ENCODE data around the gene PRRX2.
A peak's percentile ranks its signal among the peaks of the same experiment; 100 is the strongest.

PRRX2 gene

GRCh38 chr9:129650680-129651235 lies 14.7 kb upstream of the PRRX2 start:
- Histone ChIP-seq H3K79me1 (ENCODE audit: low read length) (no peaks in the 10 kb centered on the region), H3K18ac (ENCODE audit: low read length) (no peak overlapping the region), H2BK5ac (ENCODE audit: low read length) (no peak overlapping the region), H3K27ac (ENCODE audit: low read depth, low read length) (no peak overlapping the region), H3K4me2 (ENCODE audit: low read length) (no peak overlapping the region), H3K4ac (ENCODE audit: low read depth, low read length) (no peak overlapping the region), H2AK5ac (ENCODE audit: low read length) (no peak overlapping the region), H2BK15ac (replicated peaks; ENCODE audit: low read depth) (no peak overlapping the region), H3K4me1 (ENCODE audit: control insufficient read depth, low read depth, low read length) (no peaks in the 10 kb centered on the region), H3K23ac (ENCODE audit: low read length) (no peak overlapping the region), H4K5ac (ENCODE audit: low read length) (no peak overlapping the region), H3K56ac (ENCODE audit: low read length) (no peak overlapping the region), H2BK120ac (ENCODE audit: low read depth, low read length) (no peak overlapping the region), H3K4me3 (ENCODE audit: low read length) (no peak overlapping the region), H3K36me3 (ENCODE audit: control insufficient read depth, insufficient read depth, low read length) (no peaks in the 10 kb centered on the region), H3K27me3 (ENCODE audit: insufficient read depth, low read length, poor library complexity) (no peaks in the 10 kb centered on the region), H3K79me2 (ENCODE audit: control insufficient read depth, insufficient read depth, low read length) (no peaks in the 10 kb centered on the region), H3K9ac (ENCODE audit: low read length) (no peak overlapping the region), H4K8ac (ENCODE audit: low read depth, low read length) (no peak overlapping the region)
- WGBS (ENCODE audit: extremely low coverage, insufficient coverage, low lambda C conversion rate), result no CpG with 5 or more reads among the region's 10 CpGs
- DNase-seq, result no peak

DNA sequence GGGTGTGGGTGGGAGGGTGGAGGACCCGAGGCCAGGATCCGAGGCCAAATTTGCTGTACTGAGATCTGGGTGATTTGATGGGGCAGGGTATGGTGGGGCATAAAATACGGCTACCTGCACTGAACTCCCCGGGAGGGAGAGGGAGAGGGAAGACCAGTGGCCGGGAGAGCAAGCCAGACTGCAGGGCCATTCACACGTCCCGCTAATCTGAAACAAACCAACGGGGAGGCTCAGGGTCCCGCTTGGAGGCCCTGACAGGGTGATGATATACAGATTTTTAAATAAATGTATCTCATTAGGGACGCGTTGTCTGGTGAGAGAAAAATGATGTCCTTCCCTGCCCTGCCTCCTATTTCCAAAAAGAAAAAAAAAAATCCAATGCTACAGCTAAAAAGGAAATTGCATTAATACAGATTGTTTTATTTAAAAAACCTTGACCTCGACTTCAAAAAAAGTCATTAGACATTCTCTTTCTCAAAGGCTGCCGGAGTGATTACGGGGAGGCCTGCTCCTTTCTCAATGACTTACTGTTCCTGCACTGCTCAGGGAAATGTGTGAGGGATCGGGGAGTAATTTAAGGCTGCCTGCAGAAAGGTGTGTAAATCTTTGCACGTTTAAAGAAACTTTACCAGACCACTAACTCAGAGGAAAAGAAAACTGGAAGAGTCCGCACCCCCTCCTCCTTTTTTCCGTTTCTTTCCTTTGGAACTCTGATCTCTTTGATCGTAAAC lies 11.5 kb upstream of the PRRX2 start:
- WGBS (ENCODE audit: extremely low coverage, insufficient coverage, low lambda C conversion rate), result no CpG with 5 or more reads among the region's 19 CpGs
- Histone ChIP-seq H2BK15ac (replicated peaks; ENCODE audit: low read depth) (no peak overlapping the region), H3K4me2 (ENCODE audit: low read length) (no peak overlapping the region), H3K79me1 (ENCODE audit: low read length) (no peaks in the 10 kb centered on the region), H3K56ac (ENCODE audit: low read length) (no peak overlapping the region), H2BK5ac (ENCODE audit: low read length) (no peak overlapping the region), H3K4me3 (ENCODE audit: low read length) (no peak overlapping the region), H3K27me3 (ENCODE audit: insufficient read depth, low read length, poor library complexity) (no peaks in the 10 kb centered on the region), H3K23ac (ENCODE audit: low read length) (no peak overlapping the region), H3K4ac (ENCODE audit: low read depth, low read length) (no peak overlapping the region), H2BK120ac (ENCODE audit: low read depth, low read length) (no peak overlapping the region), H3K36me3 (ENCODE audit: control insufficient read depth, insufficient read depth, low read length) (no peaks in the 10 kb centered on the region), H3K9ac (ENCODE audit: low read length) (no peak overlapping the region), H4K5ac (ENCODE audit: low read length) (no peak overlapping the region), H4K8ac (ENCODE audit: low read depth, low read length) (no peak overlapping the region), H3K27ac (ENCODE audit: low read depth, low read length) (no peak overlapping the region), H2AK5ac (ENCODE audit: low read length) (no peak overlapping the region), H3K18ac (ENCODE audit: low read length) (no peak overlapping the region), H3K4me1 (ENCODE audit: control insufficient read depth, low read depth, low read length) (no peaks in the 10 kb centered on the region), H3K79me2 (ENCODE audit: control insufficient read depth, insufficient read depth, low read length) (no peaks in the 10 kb centered on the region)
- peak; percentile 36 for DNase-seq

DNA sequence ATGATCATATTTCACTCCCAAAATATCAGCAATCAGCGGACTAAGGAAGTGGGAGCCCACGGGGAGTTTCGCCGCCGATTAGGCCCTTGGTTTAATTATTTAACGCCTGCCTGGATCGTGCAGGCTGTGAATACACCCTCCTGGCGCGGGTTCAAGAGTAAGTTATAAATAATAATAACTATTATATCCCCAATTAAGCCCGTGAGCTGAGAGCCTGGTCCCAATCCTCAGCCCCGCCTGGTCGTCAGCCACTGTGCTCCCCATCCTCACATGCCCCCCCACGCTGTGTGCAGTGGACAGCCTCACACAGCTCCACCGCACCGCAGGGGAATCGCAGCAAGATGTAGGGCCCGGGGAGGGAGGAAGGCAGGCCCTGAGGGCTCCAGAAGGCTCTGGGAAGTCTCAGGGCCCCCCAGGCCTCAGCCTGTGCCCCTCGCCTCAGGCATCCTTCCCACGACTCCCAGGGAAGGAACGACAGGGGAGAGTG lies 10.8 kb upstream of the PRRX2 start:
- Histone ChIP-seq H3K36me3 (ENCODE audit: control insufficient read depth, insufficient read depth, low read length) (no peaks in the 10 kb centered on the region), H2BK5ac (ENCODE audit: low read length) (no peak overlapping the region), H3K4me2 (ENCODE audit: low read length) (no peak overlapping the region), H4K8ac (ENCODE audit: low read depth, low read length) (no peak overlapping the region), H3K79me2 (ENCODE audit: control insufficient read depth, insufficient read depth, low read length) (no peaks in the 10 kb centered on the region), H3K27me3 (ENCODE audit: insufficient read depth, low read length, poor library complexity) (no peaks in the 10 kb centered on the region), H3K4me1 (ENCODE audit: control insufficient read depth, low read depth, low read length) (no peaks in the 10 kb centered on the region), H3K79me1 (ENCODE audit: low read length) (no peaks in the 10 kb centered on the region), H3K4me3 (ENCODE audit: low read length) (no peak overlapping the region), H2AK5ac (ENCODE audit: low read length) (no peak overlapping the region), H3K27ac (ENCODE audit: low read depth, low read length) (no peak overlapping the region), H3K9ac (ENCODE audit: low read length) (no peak overlapping the region), H3K18ac (ENCODE audit: low read length) (no peak overlapping the region), H2BK15ac (replicated peaks; ENCODE audit: low read depth) (no peak overlapping the region), H3K4ac (ENCODE audit: low read depth, low read length) (no peak overlapping the region), H4K5ac (ENCODE audit: low read length) (no peak overlapping the region), H3K56ac (ENCODE audit: low read length) (no peak overlapping the region), H2BK120ac (ENCODE audit: low read depth, low read length) (no peak overlapping the region), H3K23ac (ENCODE audit: low read length) (no peak overlapping the region)
- no peak for DNase-seq
- WGBS (ENCODE audit: extremely low coverage, insufficient coverage, low lambda C conversion rate), result no CpG with 5 or more reads among the region's 20 CpGs

DNA sequence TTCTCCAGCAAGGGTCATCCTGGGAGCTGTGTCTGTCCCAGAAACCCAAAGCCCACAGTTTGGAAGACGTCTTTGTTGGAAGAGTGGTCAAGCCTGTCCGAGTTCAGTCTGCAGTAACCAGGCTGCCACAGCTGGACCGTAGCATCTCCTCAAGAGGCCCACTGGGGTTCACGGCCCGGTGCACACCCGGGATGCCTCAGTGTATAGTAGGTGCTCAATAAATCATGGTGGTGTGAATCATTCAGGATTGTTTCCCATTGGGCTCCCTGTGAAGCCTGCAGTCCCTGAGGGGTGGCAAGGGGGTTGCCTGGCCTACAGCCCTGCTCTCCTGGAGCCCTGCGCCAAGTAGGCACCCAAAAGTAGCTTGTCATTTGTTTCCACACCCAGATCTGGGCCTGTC lies 10.3 kb upstream of the PRRX2 start:
- no peak for DNase-seq
- Histone ChIP-seq H4K5ac (ENCODE audit: low read length) (no peak overlapping the region), H4K8ac (ENCODE audit: low read depth, low read length) (no peak overlapping the region), H3K4me3 (ENCODE audit: low read length) (no peak overlapping the region), H3K36me3 (ENCODE audit: control insufficient read depth, insufficient read depth, low read length) (no peaks in the 10 kb centered on the region), H2AK5ac (ENCODE audit: low read length) (no peak overlapping the region), H3K56ac (ENCODE audit: low read length) (no peak overlapping the region), H2BK15ac (replicated peaks; ENCODE audit: low read depth) (no peak overlapping the region), H2BK120ac (ENCODE audit: low read depth, low read length) (no peak overlapping the region), H3K27me3 (ENCODE audit: insufficient read depth, low read length, poor library complexity) (no peaks in the 10 kb centered on the region), H3K27ac (ENCODE audit: low read depth, low read length) (no peak overlapping the region), H3K18ac (ENCODE audit: low read length) (no peak overlapping the region), H3K9ac (ENCODE audit: low read length) (no peak overlapping the region), H3K4me2 (ENCODE audit: low read length) (no peak overlapping the region), H3K79me1 (ENCODE audit: low read length) (no peaks in the 10 kb centered on the region), H3K79me2 (ENCODE audit: control insufficient read depth, insufficient read depth, low read length) (no peaks in the 10 kb centered on the region), H3K23ac (ENCODE audit: low read length) (no peak overlapping the region), H3K4ac (ENCODE audit: low read depth, low read length) (no peak overlapping the region), H3K4me1 (ENCODE audit: control insufficient read depth, low read depth, low read length) (no peaks in the 10 kb centered on the region), H2BK5ac (ENCODE audit: low read length) (no peak overlapping the region)
- no CpG with 5 or more reads among the region's 7 CpGs for WGBS (ENCODE audit: extremely low coverage, insufficient coverage, low lambda C conversion rate)

- no peaks in the 10 kb centered on the region for H3K79me2 ChIP-seq (ENCODE audit: control insufficient read depth, insufficient read depth, low read length)
- no peak overlapping the region for H3K4ac ChIP-seq (ENCODE audit: low read depth, low read length)
- H3K4me1 ChIP-seq (ENCODE audit: control insufficient read depth, low read depth, low read length), result no peaks in the 10 kb centered on the region
- H4K8ac ChIP-seq (ENCODE audit: low read depth, low read length), result no peak overlapping the region
- no peak overlapping the region for H3K27ac ChIP-seq (ENCODE audit: low read depth, low read length)
- no peak for DNase-seq
- H3K23ac ChIP-seq (ENCODE audit: low read length), result no peak overlapping the region
- H3K9ac ChIP-seq (ENCODE audit: low read length), result no peak overlapping the region
- H3K56ac ChIP-seq (ENCODE audit: low read length), result no peak overlapping the region
- WGBS (ENCODE audit: extremely low coverage, insufficient coverage, low lambda C conversion rate), result no CpG with 5 or more reads among the region's 7 CpGs
- H2BK120ac ChIP-seq (ENCODE audit: low read depth, low read length), result no peak overlapping the region
- H3K18ac ChIP-seq (ENCODE audit: low read length), result no peak overlapping the region
- H3K36me3 ChIP-seq (ENCODE audit: control insufficient read depth, insufficient read depth, low read length), result no peaks in the 10 kb centered on the region
- no peaks in the 10 kb centered on the region for H3K79me1 ChIP-seq (ENCODE audit: low read length)
- H3K4me3 ChIP-seq (ENCODE audit: low read length), result no peak overlapping the region
- no peak overlapping the region for H4K5ac ChIP-seq (ENCODE audit: low read length)
- no peak overlapping the region for H2AK5ac ChIP-seq (ENCODE audit: low read length)
- H3K27me3 ChIP-seq (ENCODE audit: insufficient read depth, low read length, poor library complexity), result no peaks in the 10 kb centered on the region
- H2BK15ac ChIP-seq (replicated peaks; ENCODE audit: low read depth), result no peak overlapping the region
- no peak overlapping the region for H2BK5ac ChIP-seq (ENCODE audit: low read length)
- H3K4me2 ChIP-seq (ENCODE audit: low read length), result no peak overlapping the region
Observed at GRCh38 chr9:129655696-129656095, 9.8 kb upstream of the PRRX2 start.

Measured in mesendoderm (in vitro differentiated cells).